ENCODE data around the gene FAM193A.
"Not testable (repeated sequence)": the region's sequence is repeated elsewhere in the genome, so short reads cannot be mapped to it uniquely, and the experiment has no call there.

Gene FAM193A

DNA sequence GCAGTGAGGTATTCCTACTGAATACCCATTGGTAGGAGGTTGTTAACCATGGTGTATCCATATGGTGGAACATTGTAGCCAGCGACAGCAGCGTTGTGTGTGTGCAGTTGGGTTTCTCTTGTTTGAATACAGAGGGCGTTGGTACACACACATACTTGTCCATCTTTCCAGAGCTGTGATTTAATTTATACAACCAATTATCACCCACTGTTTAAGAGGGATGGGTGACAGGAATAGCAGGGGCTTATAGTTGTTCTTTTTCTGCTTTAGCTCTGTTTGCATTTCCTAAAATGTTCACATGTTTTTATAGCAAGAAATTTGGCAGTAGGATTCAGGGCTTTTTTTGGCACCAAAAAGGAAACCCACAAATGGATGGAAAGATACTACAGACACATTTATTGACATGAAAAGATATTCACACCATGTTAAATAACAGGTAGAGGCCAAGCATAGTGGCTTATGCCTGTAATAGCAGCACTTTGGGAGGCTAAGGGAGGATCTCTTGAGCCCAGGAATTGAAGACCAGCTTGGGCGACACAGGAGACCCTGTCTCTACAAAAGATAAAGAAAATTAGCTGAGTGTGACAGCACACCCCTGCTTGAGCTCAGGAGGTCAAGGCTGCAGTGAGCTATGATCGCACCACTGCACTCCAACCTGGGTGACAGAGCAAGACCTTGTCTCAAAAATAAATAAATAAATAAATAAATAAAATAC lies 159.1 kb downstream of the FAM193A start:
- DNase-seq (ENCODE audit: low spot score): no peak

DNA sequence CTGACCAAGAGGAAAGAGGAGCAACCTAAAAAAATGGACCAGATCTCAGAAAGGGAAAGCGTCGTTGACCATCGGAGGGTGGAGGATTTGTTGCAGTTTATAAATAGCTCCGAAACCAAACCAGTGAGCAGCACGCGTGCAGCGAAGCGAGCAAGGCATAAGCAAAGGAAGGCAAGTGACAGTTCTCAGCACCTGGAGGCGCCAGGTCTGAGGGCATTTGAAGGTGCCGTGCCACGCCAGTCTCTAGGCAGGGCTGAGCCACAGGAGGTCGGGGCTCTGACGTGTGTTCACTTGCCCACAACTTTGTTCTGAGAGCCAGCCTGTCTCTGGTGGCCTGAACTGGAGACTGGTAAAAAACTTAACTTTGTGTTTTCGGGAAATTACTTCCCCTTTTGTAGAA lies 160.0 kb downstream of the FAM193A start:
- DNase-seq (ENCODE audit: low spot score): no peak

- DNase-seq (ENCODE audit: low spot score): no peak
Measured at GRCh38 chr4:2697995-2698414, 161.6 kb downstream of the FAM193A start.

GRCh38 chr4:2698504-2698903 lies 162.1 kb downstream of the FAM193A start:
- DNase-seq (ENCODE audit: low spot score): no peak

DNA sequence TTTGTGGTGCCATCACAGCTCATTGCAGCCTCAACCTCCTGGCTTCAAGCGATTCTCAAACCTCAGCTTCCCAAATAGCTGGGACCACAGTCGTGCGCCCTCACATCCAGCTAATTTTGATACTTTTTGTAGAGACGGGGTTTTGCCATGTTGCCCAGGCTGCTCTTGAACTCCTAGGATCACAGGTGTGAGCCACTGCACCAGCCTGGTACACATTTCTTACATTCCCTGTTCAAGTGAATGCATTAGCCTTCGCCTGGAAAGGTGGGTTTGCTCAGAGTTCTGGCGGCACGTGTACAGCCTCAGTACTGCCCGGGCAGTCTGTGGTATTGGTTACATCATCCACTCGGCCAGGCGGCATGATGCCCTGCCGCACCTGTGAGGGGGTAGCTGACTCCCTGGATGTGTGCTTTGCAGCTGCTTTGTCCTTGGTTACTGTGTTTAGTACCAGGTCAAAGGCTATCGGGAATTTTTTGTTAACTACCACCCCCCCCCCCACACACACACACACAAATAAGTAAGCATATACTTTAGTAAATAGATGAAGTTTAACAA lies 162.6 kb downstream of the FAM193A start:
- no peak for DNase-seq (ENCODE audit: low spot score)

GRCh38 chr4:2699534-2699933 lies 163.1 kb downstream of the FAM193A start:
- DNase-seq (ENCODE audit: low spot score): no peak

- no peak for DNase-seq (ENCODE audit: low spot score)
Measured at GRCh38 chr4:2700031-2700430, 163.6 kb downstream of the FAM193A start.

DNA sequence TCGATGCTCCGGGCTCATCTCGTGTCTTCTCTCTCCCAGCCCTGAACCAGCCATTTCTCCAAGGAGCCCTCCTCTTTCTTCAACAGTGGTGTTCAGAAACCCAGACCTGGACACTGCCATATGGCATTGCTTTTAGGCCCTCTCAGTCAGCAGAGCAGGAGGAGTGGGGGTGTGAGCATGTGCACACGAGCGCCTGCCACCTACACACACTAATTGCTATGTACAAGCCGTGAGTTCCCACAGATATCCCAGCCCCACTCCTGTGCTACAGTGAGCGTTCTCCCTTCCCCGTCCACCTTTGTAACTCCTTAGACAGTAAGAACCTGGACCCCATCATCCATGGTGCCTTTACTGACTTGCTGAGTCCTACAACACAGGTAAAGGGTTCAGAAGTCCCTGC lies 165.9 kb downstream of the FAM193A start:
- no peak for DNase-seq (ENCODE audit: low spot score)

- no peak for DNase-seq (ENCODE audit: low spot score)
Measured at GRCh38 chr4:2702770-2703169, 166.3 kb downstream of the FAM193A start.

- DNase-seq (ENCODE audit: low spot score): no peak
Measured at GRCh38 chr4:2712261-2712842, 175.9 kb downstream of the FAM193A start.

DNA sequence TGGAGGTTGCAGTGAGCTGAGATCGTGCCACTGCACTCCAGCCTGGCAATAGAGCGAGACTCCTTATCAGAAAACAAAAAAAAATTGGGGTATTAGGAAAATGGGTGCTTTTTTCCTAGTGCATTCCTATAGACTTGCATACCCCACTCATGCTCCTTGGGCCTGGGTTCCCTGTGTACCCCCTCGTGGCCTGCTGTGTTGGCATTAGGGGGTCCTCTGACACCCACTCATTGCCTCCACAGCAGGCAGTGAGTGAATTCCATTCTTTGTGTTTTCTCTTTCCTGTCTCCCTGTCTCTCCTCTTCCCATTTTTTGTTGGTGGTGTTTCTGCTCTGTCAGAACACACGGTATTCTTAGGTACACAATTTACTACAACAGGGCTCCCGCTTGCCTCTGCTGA lies 176.9 kb downstream of the FAM193A start:
- no peak for DNase-seq (ENCODE audit: low spot score)

- no peak for DNase-seq (ENCODE audit: low spot score)
Measured at GRCh38 chr4:2714061-2714770, 177.8 kb downstream of the FAM193A start.

DNA sequence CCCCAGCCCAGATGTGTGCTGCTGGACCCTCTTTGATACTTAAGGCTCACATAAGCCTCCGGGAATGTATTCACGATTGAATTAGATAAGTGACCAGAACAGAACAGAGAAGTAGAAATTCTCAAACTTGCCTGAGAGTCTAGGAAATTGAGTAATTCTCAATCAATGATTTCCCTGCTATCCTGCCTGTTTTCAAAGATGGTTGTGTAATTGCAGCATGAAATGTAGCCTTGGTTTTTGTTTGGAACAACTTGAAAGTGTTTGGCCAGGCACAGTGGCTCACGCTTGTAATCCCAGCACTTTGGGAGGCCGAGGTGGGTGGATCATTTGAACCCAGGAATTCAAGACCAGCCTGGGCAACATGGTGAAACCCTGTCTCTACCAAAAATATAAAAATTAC lies 178.5 kb downstream of the FAM193A start:
- no peak for DNase-seq (ENCODE audit: low spot score)

DNA sequence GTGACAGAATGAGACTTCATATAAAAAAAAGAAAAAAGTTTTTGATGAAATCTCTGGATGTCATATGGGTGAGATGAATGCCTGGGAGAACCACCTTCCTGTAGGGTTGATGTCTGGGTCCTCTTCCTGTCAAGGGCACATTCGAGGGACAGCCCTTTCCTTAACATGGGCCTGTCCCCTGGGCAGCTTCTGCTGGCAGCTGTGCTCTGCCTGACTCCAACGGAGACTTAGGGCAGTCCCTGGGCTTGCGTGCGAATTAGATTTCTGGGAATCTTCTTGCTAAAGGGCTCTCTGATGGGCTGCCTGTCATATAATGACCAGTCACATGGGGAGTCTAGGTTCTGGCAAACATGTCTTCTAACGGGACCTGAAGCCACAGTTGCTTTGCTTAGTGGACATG lies 179.0 kb downstream of the FAM193A start:
- no peak for DNase-seq (ENCODE audit: low spot score)

DNA sequence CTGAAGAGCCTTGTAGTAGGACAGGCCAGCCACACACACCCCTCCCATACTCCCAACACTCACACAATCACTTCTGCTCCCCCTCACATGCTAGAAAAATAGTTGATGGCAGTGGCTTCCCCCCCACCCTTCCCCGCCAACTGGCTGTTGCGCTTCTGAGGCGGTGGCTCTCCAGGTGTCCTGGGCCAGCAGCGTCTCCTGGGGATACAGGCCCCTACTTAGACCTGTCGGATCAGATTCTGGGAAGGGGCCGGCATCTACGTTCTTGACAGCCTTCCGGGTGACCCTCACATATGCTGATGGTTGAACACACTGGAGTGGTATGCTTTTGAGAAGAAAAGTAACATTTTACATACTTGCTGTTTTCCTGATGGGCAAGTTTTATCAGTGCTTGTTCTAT lies 179.8 kb downstream of the FAM193A start:
- no peak for DNase-seq (ENCODE audit: low spot score)

DNA sequence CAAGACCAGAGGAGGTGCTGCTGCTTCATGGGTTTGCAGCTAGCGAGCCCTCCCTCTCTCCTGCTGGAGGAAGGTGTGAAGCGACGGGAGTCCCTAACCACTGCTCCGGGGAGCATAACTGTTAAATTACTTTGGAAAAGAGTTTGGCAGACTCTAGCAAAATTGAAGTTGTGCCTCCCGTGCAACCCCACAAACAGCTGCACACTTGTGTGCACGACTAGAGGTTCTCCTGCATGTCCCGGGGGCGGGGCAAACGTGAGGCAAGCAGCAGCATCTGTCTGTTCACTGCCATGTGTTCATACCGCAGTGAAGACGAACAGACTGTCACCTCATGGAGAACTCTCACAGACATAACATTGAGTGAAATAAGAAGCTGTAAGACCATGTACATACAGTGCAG lies 185.1 kb downstream of the FAM193A start:
- no peak for DNase-seq (ENCODE audit: low spot score)

DNA sequence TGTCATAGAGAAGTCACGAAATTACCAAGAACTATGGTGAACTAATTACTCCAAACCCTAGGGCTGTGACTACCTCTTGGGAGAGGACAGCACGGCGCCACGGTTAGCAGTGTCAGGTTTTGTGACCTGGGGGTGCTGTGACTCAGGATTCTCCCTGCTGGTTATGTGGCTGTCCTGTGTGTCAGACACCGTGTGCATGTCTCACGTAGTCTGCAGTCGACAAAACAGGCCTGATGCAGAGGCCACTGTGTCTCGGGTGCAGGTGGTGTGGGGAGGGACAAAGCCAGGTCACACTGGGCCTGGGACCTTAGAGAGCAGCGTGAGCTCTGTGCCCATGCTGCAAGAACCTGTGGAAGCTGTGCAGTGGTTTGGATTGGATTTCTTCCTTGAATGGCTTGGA lies 185.6 kb downstream of the FAM193A start:
- no peak for DNase-seq (ENCODE audit: low spot score)

GRCh38 chr4:2723751-2724150 lies 187.3 kb downstream of the FAM193A start:
- no peak for DNase-seq (ENCODE audit: low spot score)

- DNase-seq (ENCODE audit: low spot score): no peak
Measured at GRCh38 chr4:2725380-2725779, 188.9 kb downstream of the FAM193A start.

GRCh38 chr4:2726881-2727280 lies 190.4 kb downstream of the FAM193A start:
- not testable (repeated sequence) for DNase-seq (ENCODE audit: low spot score)

DNA sequence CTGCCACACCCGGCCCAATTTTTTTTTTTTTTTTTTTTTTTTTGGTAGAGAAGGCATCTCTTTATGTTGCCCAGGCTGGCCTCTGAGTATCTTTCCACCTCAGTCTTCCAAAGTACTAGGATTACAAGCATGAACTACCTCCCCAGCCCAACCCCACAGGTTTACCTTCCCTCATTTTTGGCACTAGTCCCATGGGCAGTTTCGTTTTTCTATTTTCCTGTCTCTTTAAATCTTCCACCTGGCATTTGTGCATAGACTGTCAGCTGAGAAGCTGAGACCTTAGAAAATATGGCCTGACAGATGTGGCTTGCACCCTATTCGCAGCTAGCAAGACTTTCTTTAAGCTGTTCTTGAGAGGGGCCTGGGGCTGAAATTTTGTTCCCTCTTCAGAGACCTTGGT lies 191.8 kb downstream of the FAM193A start:
- DNase-seq (ENCODE audit: low spot score): no peak

DNA sequence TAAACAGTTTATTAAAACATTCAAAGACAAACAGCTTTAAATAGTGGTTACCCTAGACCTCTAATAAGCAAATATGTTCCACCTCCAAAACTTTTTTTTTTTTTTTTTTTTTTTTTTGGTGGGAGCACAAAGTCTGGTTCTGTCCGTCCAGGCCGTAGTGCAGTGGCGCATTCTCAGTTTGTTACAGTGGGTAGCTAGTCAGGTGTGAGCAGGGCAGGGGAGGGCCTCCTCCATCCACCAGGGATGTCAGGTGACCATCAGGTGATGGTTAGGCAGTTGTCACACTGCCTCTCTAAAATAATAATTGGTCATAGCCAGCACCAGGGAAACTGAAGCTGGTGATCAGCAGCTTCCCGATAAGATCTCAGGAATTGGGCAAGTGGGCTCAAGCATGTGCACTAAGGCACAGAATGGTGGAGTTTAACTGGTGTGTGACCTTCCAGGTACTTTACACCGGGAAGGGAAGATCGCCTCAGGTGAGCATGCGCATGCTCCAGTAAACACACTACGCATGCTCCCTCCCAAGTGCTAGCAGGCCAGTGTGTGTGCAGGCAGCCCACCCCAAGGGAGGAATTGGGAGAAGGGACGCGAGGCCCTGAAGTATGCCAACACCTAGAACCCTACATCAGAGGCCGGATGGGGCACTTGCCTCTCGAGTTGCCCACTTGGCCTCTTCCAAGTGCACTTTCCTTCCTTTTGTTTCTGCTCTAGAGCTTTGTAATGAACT lies 192.5 kb downstream of the FAM193A start:
- no peak for DNase-seq (ENCODE audit: low spot score)

DNA sequence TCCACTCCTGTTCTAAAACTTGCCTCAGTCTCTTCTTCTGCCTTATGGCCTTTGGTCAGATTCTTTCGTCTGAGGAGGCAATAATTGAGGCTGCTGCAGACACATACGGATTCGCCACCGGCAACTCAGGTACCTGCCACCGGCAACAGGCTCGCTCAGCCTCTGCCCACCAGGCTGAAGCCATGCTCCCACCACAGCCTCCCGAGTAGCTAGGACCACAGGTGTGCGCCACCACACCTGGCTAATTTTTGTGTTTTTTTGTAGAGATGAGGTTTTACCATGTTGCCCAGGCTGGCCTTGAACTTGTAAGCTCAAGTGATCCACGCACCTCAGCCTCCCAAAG lies 193.1 kb downstream of the FAM193A start:
- DNase-seq (ENCODE audit: low spot score): no peak
